ENCODE results near the gene NDUFV1. TPM values are rescaled to one million over a fixed set of nuclear protein-coding genes. Genes with fewer than 3 reads are reported as not detected.

Gene NDUFV1
- total and polyA plus RNA-seq, 4 donors, result 83.6 to 172 (median 163) TPM

- no peaks in the 10 kb centered on the region for H3K9me3 ChIP-seq (ENCODE audit: control insufficient read depth in 4 of 4, low read length in 3 of 4)
- no peak overlapping the region for H3K27ac ChIP-seq (ENCODE audit: low read depth in 1 of 2, low read length in 2 of 2)
- no peak overlapping the region for H3K4me3 ChIP-seq (ENCODE audit: low read depth in 1 of 3, low read length in 3 of 3)
- TF ChIP-seq RAD21 (IDR thresholded peaks at IDR 0.05), result no peak
- no peak for TF ChIP-seq HNF4A (conservative IDR thresholded peaks at IDR 0.05)
- TF ChIP-seq FOXA2 (IDR thresholded peaks at IDR 0.05), result no peak
- TF ChIP-seq, protein P1, sequence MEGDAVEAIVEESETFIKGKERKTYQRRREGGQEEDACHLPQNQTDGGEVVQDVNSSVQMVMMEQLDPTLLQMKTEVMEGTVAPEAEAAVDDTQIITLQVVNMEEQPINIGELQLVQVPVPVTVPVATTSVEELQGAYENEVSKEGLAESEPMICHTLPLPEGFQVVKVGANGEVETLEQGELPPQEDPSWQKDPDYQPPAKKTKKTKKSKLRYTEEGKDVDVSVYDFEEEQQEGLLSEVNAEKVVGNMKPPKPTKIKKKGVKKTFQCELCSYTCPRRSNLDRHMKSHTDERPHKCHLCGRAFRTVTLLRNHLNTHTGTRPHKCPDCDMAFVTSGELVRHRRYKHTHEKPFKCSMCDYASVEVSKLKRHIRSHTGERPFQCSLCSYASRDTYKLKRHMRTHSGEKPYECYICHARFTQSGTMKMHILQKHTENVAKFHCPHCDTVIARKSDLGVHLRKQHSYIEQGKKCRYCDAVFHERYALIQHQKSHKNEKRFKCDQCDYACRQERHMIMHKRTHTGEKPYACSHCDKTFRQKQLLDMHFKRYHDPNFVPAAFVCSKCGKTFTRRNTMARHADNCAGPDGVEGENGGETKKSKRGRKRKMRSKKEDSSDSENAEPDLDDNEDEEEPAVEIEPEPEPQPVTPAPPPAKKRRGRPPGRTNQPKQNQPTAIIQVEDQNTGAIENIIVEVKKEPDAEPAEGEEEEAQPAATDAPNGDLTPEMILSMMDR (IDR thresholded peaks at IDR 0.05; ENCODE audit: low read depth, low read length, missing input control), result no peak
- TF ChIP-seq HNF4G (IDR thresholded peaks at IDR 0.05), result no peak
- no peak for TF ChIP-seq YY1 (IDR thresholded peaks at IDR 0.05)
- TF ChIP-seq RXRA (IDR thresholded peaks at IDR 0.05), result no peak
- TF ChIP-seq, protein P2, sequence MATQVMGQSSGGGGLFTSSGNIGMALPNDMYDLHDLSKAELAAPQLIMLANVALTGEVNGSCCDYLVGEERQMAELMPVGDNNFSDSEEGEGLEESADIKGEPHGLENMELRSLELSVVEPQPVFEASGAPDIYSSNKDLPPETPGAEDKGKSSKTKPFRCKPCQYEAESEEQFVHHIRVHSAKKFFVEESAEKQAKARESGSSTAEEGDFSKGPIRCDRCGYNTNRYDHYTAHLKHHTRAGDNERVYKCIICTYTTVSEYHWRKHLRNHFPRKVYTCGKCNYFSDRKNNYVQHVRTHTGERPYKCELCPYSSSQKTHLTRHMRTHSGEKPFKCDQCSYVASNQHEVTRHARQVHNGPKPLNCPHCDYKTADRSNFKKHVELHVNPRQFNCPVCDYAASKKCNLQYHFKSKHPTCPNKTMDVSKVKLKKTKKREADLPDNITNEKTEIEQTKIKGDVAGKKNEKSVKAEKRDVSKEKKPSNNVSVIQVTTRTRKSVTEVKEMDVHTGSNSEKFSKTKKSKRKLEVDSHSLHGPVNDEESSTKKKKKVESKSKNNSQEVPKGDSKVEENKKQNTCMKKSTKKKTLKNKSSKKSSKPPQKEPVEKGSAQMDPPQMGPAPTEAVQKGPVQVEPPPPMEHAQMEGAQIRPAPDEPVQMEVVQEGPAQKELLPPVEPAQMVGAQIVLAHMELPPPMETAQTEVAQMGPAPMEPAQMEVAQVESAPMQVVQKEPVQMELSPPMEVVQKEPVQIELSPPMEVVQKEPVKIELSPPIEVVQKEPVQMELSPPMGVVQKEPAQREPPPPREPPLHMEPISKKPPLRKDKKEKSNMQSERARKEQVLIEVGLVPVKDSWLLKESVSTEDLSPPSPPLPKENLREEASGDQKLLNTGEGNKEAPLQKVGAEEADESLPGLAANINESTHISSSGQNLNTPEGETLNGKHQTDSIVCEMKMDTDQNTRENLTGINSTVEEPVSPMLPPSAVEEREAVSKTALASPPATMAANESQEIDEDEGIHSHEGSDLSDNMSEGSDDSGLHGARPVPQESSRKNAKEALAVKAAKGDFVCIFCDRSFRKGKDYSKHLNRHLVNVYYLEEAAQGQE (IDR thresholded peaks at IDR 0.05), result no peak
- TF ChIP-seq NR2F2 (IDR thresholded peaks at IDR 0.05), result no peak
- TF ChIP-seq TAF1 (conservative IDR thresholded peaks at IDR 0.05), result no peak
- H3K27me3 ChIP-seq (ENCODE audit: control insufficient read depth in 4 of 4, insufficient read depth in 4 of 4, low read length in 3 of 4), result no peaks in the 10 kb centered on the region
- 88% methylated on average over 12 of the region's 12 CpGs for WGBS
- peaks cover 0 to 5% (median 3%) of the 10 kb centered on the region in 4 donors for H3K4me1 ChIP-seq (ENCODE audit: control insufficient read depth in 4 of 4, insufficient read depth in 4 of 4, low read length in 3 of 4)
- DNase-seq (ENCODE audit: low spot score), result no peak
- H3K36me3 ChIP-seq (ENCODE audit: control insufficient read depth in 4 of 4, insufficient read depth in 3 of 4, low read depth in 1 of 4, low read length in 3 of 4), result peaks cover 0 to 6% (median 0%) of the 10 kb centered on the region in 4 donors
- no peak overlapping the region for H3K9ac ChIP-seq (ENCODE audit: low read depth in 1 of 2, low read length in 2 of 2)
These were observed 34.1 kb downstream of the NDUFV1 start for GRCh38 chr11:67640758-67641337.

- peaks cover 0 to 6% (median 0%) of the 10 kb centered on the region in 4 donors for H3K36me3 ChIP-seq (ENCODE audit: control insufficient read depth in 4 of 4, insufficient read depth in 3 of 4, low read depth in 1 of 4, low read length in 3 of 4)
- no peak overlapping the region for H3K27ac ChIP-seq (ENCODE audit: low read depth in 1 of 2, low read length in 2 of 2)
- H3K9ac ChIP-seq (ENCODE audit: low read depth in 1 of 2, low read length in 2 of 2), result no peak overlapping the region
- H3K9me3 ChIP-seq (ENCODE audit: control insufficient read depth in 4 of 4, low read length in 3 of 4), result no peaks in the 10 kb centered on the region
- H3K4me1 ChIP-seq (ENCODE audit: control insufficient read depth in 4 of 4, insufficient read depth in 4 of 4, low read length in 3 of 4), result peaks cover 0 to 5% (median 3%) of the 10 kb centered on the region in 4 donors
- no peak overlapping the region for H3K4me3 ChIP-seq (ENCODE audit: low read depth in 1 of 3, low read length in 3 of 3)
- no peaks in the 10 kb centered on the region for H3K27me3 ChIP-seq (ENCODE audit: control insufficient read depth in 4 of 4, insufficient read depth in 4 of 4, low read length in 3 of 4)
- 92% methylated on average over 28 of the region's 28 CpGs for WGBS
- no peak for TF ChIP-seq YY1 (IDR thresholded peaks at IDR 0.05)
- no peak for TF ChIP-seq ATF3 (IDR thresholded peaks at IDR 0.05)
- TF ChIP-seq, protein P2 (IDR thresholded peaks at IDR 0.05), result no peak
- no peak for DNase-seq (ENCODE audit: low spot score)
These were observed 34.8 kb downstream of the NDUFV1 start for GRCh38 chr11:67641338-67642172.

Data from liver (tissue), 9 donors.